Endothelial cell of umbilical vein (primary cell): ENCODE results near the gene TMPRSS13. TPM values are rescaled to one million over a fixed set of nuclear protein-coding genes. Genes with fewer than 3 reads are reported as not detected.

Experiments used
- BruUV-seq: library from RNA; stranded (reverse); fragments of 400-500 nt; replicated peaks from 2 replicates; lab custom pipeline; 2021; lab: Mats Ljungman, UMichigan
- CTCF ChIA-PET: fragments of 300-600, 350-600 bp; sonication (Branson Sonifier 250); formaldehyde crosslinking; loops from one replicate; lab custom pipeline; 2021; ENCODE audit warnings: antibody characterized with exemption, inconsistent platforms; lab: Charles Lee
- POLR2A ChIA-PET: fragments of 300-600, 350-600 bp; sonication (Branson Sonifier 250); formaldehyde crosslinking; loops from one replicate; lab custom pipeline; 2021; ENCODE audit warnings: antibody characterized with exemption, inconsistent platforms; lab: Charles Lee
- DNase-seq: peaks from one replicate; pipeline ENCODE4 v3.0.0-alpha.2; 2011; ENCODE audit warnings: low read depth, low spot score
- FAIRE-seq: peaks from 2 replicates; lab custom pipeline; 2011; peaks lifted over from hg19 to GRCh38; lab: Jason Lieb, UNC
- H2AFZ ChIP-seq: 2 replicates; pipeline ENCODE4 v1.6.0; 2012; ENCODE audit warnings: low read depth, low read length, control low read depth, inconsistent platforms
- H3K27ac ChIP-seq: 2 replicates; pipeline ENCODE4 v1.5.1; 2011; ENCODE audit warnings: low read depth, mild to moderate bottlenecking, control low read depth, low read length, moderate library complexity; ENCODE audit not compliant: insufficient read depth
- H3K27me3 ChIP-seq, 2 experiments: 2 replicates each; pipeline versions ENCODE4 v1.6.0 to v1.6.1; 2011; ENCODE audit warnings: low read length in 2 of 2, mixed read lengths in 1 of 2; ENCODE audit not compliant: control insufficient read depth in 2 of 2, insufficient read depth in 2 of 2
- H3K36me3 ChIP-seq, 2 experiments: 2 replicates in 1 of 2; 3 replicates in 1 of 2; pipeline ENCODE4 v1.5.1; 2011; ENCODE audit warnings: low read length in 2 of 2, mild to moderate bottlenecking in 1 of 2, moderate library complexity in 1 of 2; ENCODE audit not compliant: control insufficient read depth in 2 of 2, insufficient read depth in 2 of 2; ENCODE audit errors: extremely low read depth in 1 of 2
- H3K4me1 ChIP-seq: 3 replicates; pipeline ENCODE4 v1.5.1; 2011; ENCODE audit warnings: mild to moderate bottlenecking, low read length; ENCODE audit not compliant: control insufficient read depth, insufficient read depth; ENCODE audit errors: extremely low read depth
- H3K4me2 ChIP-seq: 2 replicates; pipeline ENCODE4 v1.6.1; 2011; ENCODE audit warnings: low read length, control low read depth, mixed read lengths; ENCODE audit not compliant: insufficient read depth
- H3K4me3 ChIP-seq, 3 experiments: fragments of 200-600 bp in 1 of 3; sonication (generic), shearing (Covaris generic) in 1 of 3; replicated peaks in 1 of 3; 2 replicates each; pipeline ENCODE4 v1.5.1; 2011 to 2016; ENCODE audit warnings: control low read depth in 3 of 3, low read length in 3 of 3, mild to moderate bottlenecking in 2 of 3, inconsistent platforms in 1 of 3, low read depth in 1 of 3, moderate library complexity in 1 of 3; ENCODE audit not compliant: insufficient read depth in 1 of 3
- H3K79me2 ChIP-seq: 2 replicates; pipeline ENCODE4 v1.6.0; 2012; ENCODE audit warnings: low read length, inconsistent platforms; ENCODE audit not compliant: control insufficient read depth, insufficient read depth
- H3K9ac ChIP-seq: replicated peaks from 2 replicates; pipeline ENCODE3; 2011; ENCODE audit warnings: low read length, control low read depth; ENCODE audit not compliant: insufficient read depth; ENCODE audit errors: extremely low read depth
- H3K9me1 ChIP-seq: replicated peaks from 3 replicates; pipeline ENCODE4 v1.6.0; 2011; ENCODE audit warnings: mild to moderate bottlenecking, low read length; ENCODE audit not compliant: control insufficient read depth, insufficient read depth; ENCODE audit errors: extremely low read depth
- H3K9me3 ChIP-seq: replicated peaks from 2 replicates; pipeline ENCODE4 v1.5.1; 2012; ENCODE audit warnings: low read length, inconsistent platforms; ENCODE audit not compliant: control insufficient read depth, insufficient read depth
- H4K20me1 ChIP-seq: replicated peaks from 2 replicates; pipeline ENCODE3; 2011; ENCODE audit warnings: mild to moderate bottlenecking, low read length; ENCODE audit not compliant: control insufficient read depth, insufficient read depth; ENCODE audit errors: extremely low read depth
- EZH2 ChIP-seq: IDR thresholded peaks from 2 replicates; pipeline ENCODE4 v1.6.1; 2012; ENCODE audit warnings: borderline replicate concordance, low read depth, mild to moderate bottlenecking, moderate library complexity, low read length, inconsistent platforms; ENCODE audit not compliant: severe bottlenecking
- GATA2 ChIP-seq: IDR thresholded peaks from 2 replicates; pipeline ENCODE4 v1.7.0; 2011; ENCODE audit warnings: low read depth, mild to moderate bottlenecking, moderate library complexity, mixed read lengths, low read length; ENCODE audit not compliant: insufficient read length, insufficient read depth
- JUN ChIP-seq: IDR thresholded peaks from 2 replicates; pipeline ENCODE4 v1.6.1; 2011; ENCODE audit warnings: borderline replicate concordance, low read depth; ENCODE audit not compliant: insufficient read length, insufficient read depth
- MYC ChIP-seq: IDR thresholded peaks from one replicate; pipeline ENCODE4 v1.6.1; 2011; ENCODE audit warnings: mild to moderate bottlenecking, low read depth, low read length
- POLR2A ChIP-seq: IDR thresholded peaks from 2 replicates; pipeline ENCODE4 v1.6.1; 2012; ENCODE audit warnings: low read depth, mild to moderate bottlenecking, control low read depth, low read length
- POLR2AphosphoS5 ChIP-seq: IDR thresholded peaks from 2 replicates; pipeline ENCODE4 v1.6.1; 2012; ENCODE audit warnings: low read depth, mild to moderate bottlenecking, control low read depth, low read length, moderate library complexity; ENCODE audit not compliant: insufficient read depth
- dilution Hi-C: fragments of 300-500 bp; cut with MboI; formaldehyde crosslinking; loops from one replicate; pipeline ENCODE4 v1.15.0; 2019; ENCODE audit warnings: low sequenced_read_pairs; ENCODE audit not compliant: extremely low pct_ligation_motif_present
- intact Hi-C: fragments of 100-400 bp; cut with micrococcal nuclease; formaldehyde crosslinking; loops from one replicate; pipeline ENCODE4 v1.10.0; 2022
- polyA plus RNA-seq, 4 experiments: library from polyadenylated mRNA; depleted of rRNA in 3 of 4; stranded (reverse) in 3 of 4; unstranded in 1 of 4; fragments of >200 nt; gene quantifications; 2 replicates each; pipeline versions ENCODE4 v1.2.1 to v1.2.3, GENCODE V29; 2011 to 2012; ENCODE audit warnings: missing spikeins in 1 of 4
- total RNA-seq: library from RNA; stranded (reverse); gene quantifications from 2 replicates; pipeline ENCODE4 v1.2.3, GENCODE V29; 2021
- TF ChIP-seq, protein P1 (sequence below), 2 donors: IDR thresholded peaks; 1 replicate in 1 of 2; 2 replicates in 1 of 2; pipeline ENCODE4 v1.5.1; 2011; ENCODE audit warnings: low read length in 2 of 2, mild to moderate bottlenecking in 2 of 2, moderate library complexity in 2 of 2, control low read depth in 1 of 2, inconsistent platforms in 1 of 2, low read depth in 1 of 2; ENCODE audit not compliant: insufficient read depth in 1 of 2; ENCODE audit errors: extremely low read depth in 1 of 2

The TMPRSS13 gene
- total and polyA plus RNA-seq, 2 donors (not counting 3 experiments of a cell fraction or from before 2014, with no cell fraction given) = 0.22 to 0.46 TPM

- FAIRE-seq = no peak
- Histone ChIP-seq H3K27ac (no peak overlapping the region), H3K27me3 (peaks cover 0 to 12% of the 10 kb centered on the region in 2 experiments), H4K20me1 (no peaks in the 10 kb centered on the region), H3K4me2 (no peak overlapping the region), H3K4me3 (no peak overlapping the region), H3K79me2 (no peaks in the 10 kb centered on the region), H3K9ac (no peak overlapping the region), H3K4me1 (no peaks in the 10 kb centered on the region), H3K9me3 (no peaks in the 10 kb centered on the region), H3K36me3 (no peaks in the 10 kb centered on the region), H3K9me1 (no peaks in the 10 kb centered on the region), H2AFZ (no peak overlapping the region)
- POLR2A ChIA-PET = no interaction called here
- intact Hi-C loops (no loop called here), dilution Hi-C loops (no loop called here)
- no TSS peak for BruUV-seq
- no peak for TF ChIP-seq JUN
- no peak for TF ChIP-seq POLR2A
- no peak for TF ChIP-seq POLR2AphosphoS5
- DNase-seq = no peak
- CTCF ChIA-PET = interaction anchor here (0.8 to 2.0 kb wide), 4 partner anchors 45 to 94 kb away, joined by 3 to 5 read pairs (median 4); no protein-coding TSS in a partner anchor
Observed at GRCh38 chr11:117901601-117902000, 27.6 kb downstream of the TMPRSS13 start.

DNA sequence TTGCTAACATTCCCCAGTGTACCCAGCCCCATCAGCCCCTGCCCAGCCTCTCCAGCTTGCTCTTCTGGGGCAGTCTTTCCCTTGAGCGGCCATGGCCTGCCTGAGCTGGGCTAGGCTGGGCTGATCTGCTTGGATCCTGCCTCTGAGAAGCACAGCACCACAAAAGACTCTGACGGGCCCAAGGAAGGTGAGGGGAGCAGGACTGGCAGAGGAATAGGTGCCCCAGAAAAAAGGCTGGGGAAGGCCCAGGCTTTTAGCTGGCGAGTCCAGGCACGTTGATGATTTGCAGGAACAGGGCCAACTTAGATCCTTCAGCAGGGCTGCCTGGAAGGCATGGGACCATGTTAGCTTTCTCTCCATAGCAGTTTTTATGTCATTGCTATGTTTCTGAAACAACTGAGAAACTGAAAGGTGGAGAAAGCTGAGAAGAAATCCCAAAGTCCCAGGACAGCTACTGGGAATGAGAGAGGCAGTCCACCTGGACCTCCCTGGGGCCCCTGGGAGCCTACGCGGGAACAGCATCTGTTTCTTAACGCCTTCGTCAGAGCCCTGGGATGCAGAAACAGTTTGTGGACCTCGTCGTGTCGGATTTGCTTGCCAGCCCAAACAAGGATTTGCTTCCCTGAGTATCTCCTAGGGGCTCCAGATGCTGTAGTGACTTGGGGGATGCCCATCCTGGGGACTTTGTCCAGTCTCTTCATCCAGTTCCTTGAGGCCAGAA lies 28.3 kb downstream of the TMPRSS13 start:
- H3K27me3 ChIP-seq = peaks cover 4 to 12% of the 10 kb centered on the region in 2 experiments
- H3K4me3 ChIP-seq = no peak overlapping the region
- ChIA-PET CTCF (interaction anchor here (0.8 to 2.0 kb wide), 4 partner anchors 46 to 93 kb away, joined by 3 to 5 read pairs (median 4); no protein-coding TSS in a partner anchor), POLR2A (no interaction called here)
- no peaks in the 10 kb centered on the region for H3K4me1 ChIP-seq
- H4K20me1 ChIP-seq = no peaks in the 10 kb centered on the region
- FAIRE-seq (no peak), DNase-seq (no peak)
- H3K27ac ChIP-seq = no peak overlapping the region
- no peaks in the 10 kb centered on the region for H3K79me2 ChIP-seq
- intact Hi-C loops (no loop called here), dilution Hi-C loops (no loop called here)
- H3K36me3 ChIP-seq = no peaks in the 10 kb centered on the region
- H3K4me2 ChIP-seq = no peak overlapping the region
- H3K9me3 ChIP-seq = no peaks in the 10 kb centered on the region
- TF ChIP-seq GATA2 (no peak), POLR2AphosphoS5 (no peak), MYC (no peak), JUN (no peak), EZH2 (no peak)
- TF ChIP-seq, protein P1, sequence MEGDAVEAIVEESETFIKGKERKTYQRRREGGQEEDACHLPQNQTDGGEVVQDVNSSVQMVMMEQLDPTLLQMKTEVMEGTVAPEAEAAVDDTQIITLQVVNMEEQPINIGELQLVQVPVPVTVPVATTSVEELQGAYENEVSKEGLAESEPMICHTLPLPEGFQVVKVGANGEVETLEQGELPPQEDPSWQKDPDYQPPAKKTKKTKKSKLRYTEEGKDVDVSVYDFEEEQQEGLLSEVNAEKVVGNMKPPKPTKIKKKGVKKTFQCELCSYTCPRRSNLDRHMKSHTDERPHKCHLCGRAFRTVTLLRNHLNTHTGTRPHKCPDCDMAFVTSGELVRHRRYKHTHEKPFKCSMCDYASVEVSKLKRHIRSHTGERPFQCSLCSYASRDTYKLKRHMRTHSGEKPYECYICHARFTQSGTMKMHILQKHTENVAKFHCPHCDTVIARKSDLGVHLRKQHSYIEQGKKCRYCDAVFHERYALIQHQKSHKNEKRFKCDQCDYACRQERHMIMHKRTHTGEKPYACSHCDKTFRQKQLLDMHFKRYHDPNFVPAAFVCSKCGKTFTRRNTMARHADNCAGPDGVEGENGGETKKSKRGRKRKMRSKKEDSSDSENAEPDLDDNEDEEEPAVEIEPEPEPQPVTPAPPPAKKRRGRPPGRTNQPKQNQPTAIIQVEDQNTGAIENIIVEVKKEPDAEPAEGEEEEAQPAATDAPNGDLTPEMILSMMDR (IDR thresholded peaks at IDR 0.05; ENCODE audit: extremely low read depth in 1 of 2, insufficient read depth in 1 of 2, low read depth in 1 of 2, low read length in 2 of 2) = no peak
- no peaks in the 10 kb centered on the region for H3K9me1 ChIP-seq
- no peak overlapping the region for H2AFZ ChIP-seq
- no peak overlapping the region for H3K9ac ChIP-seq
- BruUV-seq = no TSS peak
